ENCODE measurements around the gene RAB40C. TPM values are rescaled to one million over a fixed set of nuclear protein-coding genes. Genes with fewer than 3 reads are reported as not detected.

RAB40C gene
- total and polyA plus RNA-seq, 8 donors = 17.6 to 101 (median 25.6) TPM

GRCh38 chr16:554640-555365 lies 35.1 kb upstream of the RAB40C start:
- Histone ChIP-seq H3K9me3 (no peaks in the 10 kb centered on the region), H3K36me3 (peaks cover 29 to 46% (median 41%) of the 10 kb centered on the region in 4 donors), H3K4me1 (peaks cover 4 to 13% (median 8%) of the 10 kb centered on the region in 4 donors), H3K27me3 (peaks cover 5 to 29% (median 15%) of the 10 kb centered on the region in 3 donors), H3K4me3 (no peak overlapping the region), H3K27ac (no peak overlapping the region)
- no peak for TF ChIP-seq CTCF (IDR thresholded peaks at IDR 0.05)
- 73 to 84% (median 83%) methylated on average over 45 to 54 of the region's 54 CpGs for WGBS, 5 donors
- DNase-seq = no peak
- intact Hi-C loops (cut with DNase I; ENCODE audit: low total_unique reads) = no loop called here

GRCh38 chr16:555528-556473 lies 34.1 kb upstream of the RAB40C start:
- Histone ChIP-seq H3K4me1 (peaks cover 11 to 16% (median 14%) of the 10 kb centered on the region in 4 donors), H3K9me3 (no peaks in the 10 kb centered on the region), H3K27ac (no peak overlapping the region), H3K4me3 (no peak overlapping the region), H3K36me3 (peaks cover 27 to 38% (median 34%) of the 10 kb centered on the region in 4 donors), H3K27me3 (peaks cover 12 to 39% (median 25%) of the 10 kb centered on the region in 3 donors)
- no peak for DNase-seq
- TF ChIP-seq POLR2A (IDR thresholded peaks at IDR 0.05) = no peak
- no peak for TF ChIP-seq CTCF (IDR thresholded peaks at IDR 0.05)
- no peak for TF ChIP-seq POLR2AphosphoS5 (IDR thresholded peaks at IDR 0.05)
- TF ChIP-seq EP300 (IDR thresholded peaks at IDR 0.05) = no peak
- intact Hi-C loops (cut with DNase I; ENCODE audit: low total_unique reads) = no loop called here
- whole genome bisulfite sequencing, 5 donors = 71 to 85% (median 78%) methylated on average over 19 to 32 of the region's 32 CpGs

- H3K4me3 ChIP-seq = no peak overlapping the region
- H3K36me3 ChIP-seq = peaks cover 22 to 31% (median 28%) of the 10 kb centered on the region in 4 donors
- H3K4me1 ChIP-seq = peaks cover 11 to 18% (median 16%) of the 10 kb centered on the region in 4 donors
- DNase-seq = no peak
- H3K27me3 ChIP-seq = peaks cover 19 to 47% (median 33%) of the 10 kb centered on the region in 3 donors
- TF ChIP-seq EP300 (IDR thresholded peaks at IDR 0.05) (no peak), CTCF (IDR thresholded peaks at IDR 0.05) (no peak), POLR2A (IDR thresholded peaks at IDR 0.05) (no peak), POLR2AphosphoS5 (IDR thresholded peaks at IDR 0.05) (no peak)
- H3K9me3 ChIP-seq = no peaks in the 10 kb centered on the region
- WGBS, 5 donors = 83 to 87% (median 84%) methylated on average over 21 to 32 of the region's 32 CpGs
- H3K27ac ChIP-seq = no peak overlapping the region
- intact Hi-C loops (cut with DNase I; ENCODE audit: low total_unique reads) = no loop called here
These were observed 33.2 kb upstream of the RAB40C start for GRCh38 chr16:556474-557173.
